Osteocyte (in vitro differentiated cells): ENCODE data around the gene STXBP3. TPM values are rescaled to one million over a fixed set of nuclear protein-coding genes. Genes with fewer than 3 reads are reported as not detected.

Experiments used
- DNase-seq: peaks from one replicate; pipeline ENCODE4 v3.0.0; 2021; ENCODE audit warnings: mixed read lengths; ENCODE audit not compliant: unreplicated experiment; ENCODE audit errors: extremely low spot score
- H3K27ac Mint-ChIP-seq: one replicate; pipeline ENCODE4 v1.8.0; 2021; ENCODE audit warnings: mild to moderate bottlenecking, mixed read lengths; ENCODE audit not compliant: unreplicated experiment
- H3K27me3 Mint-ChIP-seq: one replicate; pipeline ENCODE4 v1.8.0; 2021; ENCODE audit warnings: mixed read lengths; ENCODE audit not compliant: unreplicated experiment
- H3K36me3 Mint-ChIP-seq: one replicate; pipeline ENCODE4 v1.8.0; 2021; ENCODE audit warnings: mixed read lengths; ENCODE audit not compliant: unreplicated experiment
- H3K4me1 Mint-ChIP-seq: one replicate; pipeline ENCODE4 v1.8.0; 2021; ENCODE audit warnings: mixed read lengths; ENCODE audit not compliant: unreplicated experiment
- H3K4me3 Mint-ChIP-seq: one replicate; pipeline ENCODE4 v1.8.0; 2021; ENCODE audit warnings: mild to moderate bottlenecking, moderate library complexity, mixed read lengths; ENCODE audit not compliant: unreplicated experiment
- H3K9me3 Mint-ChIP-seq: one replicate; pipeline ENCODE4 v1.8.0; 2021; ENCODE audit warnings: mixed read lengths; ENCODE audit not compliant: unreplicated experiment
- total RNA-seq: library from RNA; stranded (reverse); gene quantifications from 2 replicates; pipeline ENCODE4 v1.2.1, GENCODE V29; 2021
- TF ChIP-seq, protein P1 (sequence below): fragments of 200-600 bp; sonication (generic); IDR thresholded peaks from 2 replicates; pipeline ENCODE4 v1.5.0; 2021; ENCODE audit warnings: antibody characterized with exemption, mild to moderate bottlenecking, moderate library complexity

The STXBP3 gene
- total RNA-seq, 1 donor from 2014 or later: 54.7 TPM

DNA sequence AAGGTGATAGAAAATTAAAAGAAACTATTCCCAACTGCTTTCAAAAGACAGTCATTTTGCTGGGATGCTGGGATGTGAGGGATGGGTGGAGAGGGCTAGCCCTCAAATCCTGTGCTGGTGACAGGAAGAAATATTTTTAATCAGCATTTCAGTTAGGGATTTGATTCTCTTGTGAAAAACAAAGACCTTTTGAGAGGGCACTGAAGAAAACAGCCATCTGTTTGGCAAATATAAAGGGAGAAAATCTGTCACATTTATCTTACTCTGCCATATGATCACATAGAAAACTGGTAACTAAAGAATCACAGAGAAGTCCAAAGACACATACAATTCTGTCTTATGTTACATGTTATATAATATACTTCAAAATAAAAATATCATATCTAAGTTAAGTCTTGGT, 12.3 kb downstream of the STXBP3 start:
- Mint-ChIP-seq H3K9me3 (no peaks in the 10 kb centered on the region), H3K36me3 (peaks cover 39% of the 10 kb centered on the region), H3K4me3 (no peak overlapping the region), H3K27ac (no peak overlapping the region), H3K4me1 (no peaks in the 10 kb centered on the region), H3K27me3 (no peaks in the 10 kb centered on the region)
- DNase-seq: no peak
- TF ChIP-seq, protein P1, sequence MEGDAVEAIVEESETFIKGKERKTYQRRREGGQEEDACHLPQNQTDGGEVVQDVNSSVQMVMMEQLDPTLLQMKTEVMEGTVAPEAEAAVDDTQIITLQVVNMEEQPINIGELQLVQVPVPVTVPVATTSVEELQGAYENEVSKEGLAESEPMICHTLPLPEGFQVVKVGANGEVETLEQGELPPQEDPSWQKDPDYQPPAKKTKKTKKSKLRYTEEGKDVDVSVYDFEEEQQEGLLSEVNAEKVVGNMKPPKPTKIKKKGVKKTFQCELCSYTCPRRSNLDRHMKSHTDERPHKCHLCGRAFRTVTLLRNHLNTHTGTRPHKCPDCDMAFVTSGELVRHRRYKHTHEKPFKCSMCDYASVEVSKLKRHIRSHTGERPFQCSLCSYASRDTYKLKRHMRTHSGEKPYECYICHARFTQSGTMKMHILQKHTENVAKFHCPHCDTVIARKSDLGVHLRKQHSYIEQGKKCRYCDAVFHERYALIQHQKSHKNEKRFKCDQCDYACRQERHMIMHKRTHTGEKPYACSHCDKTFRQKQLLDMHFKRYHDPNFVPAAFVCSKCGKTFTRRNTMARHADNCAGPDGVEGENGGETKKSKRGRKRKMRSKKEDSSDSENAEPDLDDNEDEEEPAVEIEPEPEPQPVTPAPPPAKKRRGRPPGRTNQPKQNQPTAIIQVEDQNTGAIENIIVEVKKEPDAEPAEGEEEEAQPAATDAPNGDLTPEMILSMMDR: no peak

GRCh38 chr1:108767115-108767514, 20.6 kb downstream of the STXBP3 start:
- Mint-ChIP-seq H3K36me3 (peaks cover 44% of the 10 kb centered on the region), H3K4me3 (no peak overlapping the region), H3K4me1 (no peaks in the 10 kb centered on the region), H3K27ac (no peak overlapping the region), H3K27me3 (no peaks in the 10 kb centered on the region), H3K9me3 (no peaks in the 10 kb centered on the region)
- TF ChIP-seq, protein P1: no peak
- DNase-seq: no peak

GRCh38 chr1:108767708-108768107, 21.2 kb downstream of the STXBP3 start:
- TF ChIP-seq, protein P1: no peak
- Mint-ChIP-seq H3K27me3 (no peaks in the 10 kb centered on the region), H3K4me3 (no peak overlapping the region), H3K27ac (no peak overlapping the region), H3K9me3 (no peaks in the 10 kb centered on the region), H3K36me3 (peaks cover 40% of the 10 kb centered on the region), H3K4me1 (no peaks in the 10 kb centered on the region)
- no peak for DNase-seq

GRCh38 chr1:108777839-108778238, 31.4 kb downstream of the STXBP3 start:
- H3K36me3 Mint-ChIP-seq: peaks cover 51% of the 10 kb centered on the region
- H3K4me1 Mint-ChIP-seq: no peaks in the 10 kb centered on the region
- H3K4me3 Mint-ChIP-seq: no peak overlapping the region
- no peak for DNase-seq
- TF ChIP-seq, protein P1: no peak
- H3K27me3 Mint-ChIP-seq: no peaks in the 10 kb centered on the region
- H3K9me3 Mint-ChIP-seq: no peaks in the 10 kb centered on the region
- no peak overlapping the region for H3K27ac Mint-ChIP-seq

- Mint-ChIP-seq H3K36me3 (peaks cover 56% of the 10 kb centered on the region), H3K9me3 (peaks cover 5% of the 10 kb centered on the region)
Observed at GRCh38 chr1:108779455-108779854, 33.0 kb downstream of the STXBP3 start.

More at GRCh38 chr1:108779455-108779854, 33.0 kb downstream of the STXBP3 start:
- no peak for DNase-seq
- Mint-ChIP-seq H3K27me3 (no peaks in the 10 kb centered on the region), H3K4me3 (no peak overlapping the region), H3K4me1 (no peaks in the 10 kb centered on the region), H3K27ac (no peak overlapping the region)
- TF ChIP-seq, protein P1: no peak
